GM23248 (cell line): Measurements from ENCODE around the gene FBXO39.

Experiments used
- EZH2 ChIP-seq: fragments of 200-600 bp; sonication (generic); IDR thresholded peaks from 2 replicates; pipeline ENCODE4 v1.6.1; 2018; ENCODE audit warnings: antibody characterized with exemption, mild to moderate bottlenecking; ENCODE audit not compliant: insufficient read depth, poor library complexity, severe bottlenecking
- EZH2phosphoT487 ChIP-seq: fragments of 200-600 bp; sonication (generic); IDR thresholded peaks from 2 replicates; pipeline ENCODE4 v1.6.1; 2018; ENCODE audit warnings: antibody characterized with exemption, moderate library complexity, mild to moderate bottlenecking, low read depth; ENCODE audit not compliant: insufficient read depth

- TF ChIP-seq EZH2 (no peak), EZH2phosphoT487 (no peak)
These were observed 23.7 kb upstream of the FBXO39 start for GRCh38 chr17:6752068-6752909.
